Mucosa of descending colon (tissue), 3 donors: ENCODE measurements around the gene NR2E1. TPM values are rescaled to one million over a fixed set of nuclear protein-coding genes. Genes with fewer than 3 reads are reported as not detected.

Experiments used
- ATAC-seq: fragments of 200-7000 bp; cut with Tn5 transposase; one replicate; pipeline ENCODE4 v1.9.1; 2020; ENCODE audit warnings: mild to moderate bottlenecking, moderate library complexity
- DNase-seq, 3 donors: peaks; one replicate each; pipeline ENCODE4 v3.0.0-alpha.2; 2020
- H3K36me3 ChIP-seq: fragments of 200-600 bp; one replicate; pipeline ENCODE4 v1.8.0; 2021; ENCODE audit warnings: low read depth, mild to moderate bottlenecking
- H3K4me1 ChIP-seq: fragments of 200-600 bp; one replicate; pipeline ENCODE4 v1.8.0; 2021; ENCODE audit warnings: low read depth, mild to moderate bottlenecking
- H3K4me3 ChIP-seq: fragments of 200-600 bp; one replicate; pipeline ENCODE4 v1.8.0; 2021; ENCODE audit warnings: mild to moderate bottlenecking
- H3K9me3 ChIP-seq: fragments of 200-600 bp; one replicate; pipeline ENCODE4 v1.8.0; 2021; ENCODE audit warnings: mild to moderate bottlenecking
- CTCF ChIP-seq: fragments of 200-600 bp; IDR thresholded peaks from one replicate; pipeline ENCODE4 v1.8.0; 2022; ENCODE audit warnings: antibody characterized with exemption, mild to moderate bottlenecking
- intact Hi-C, 2 donors: fragments of 100-400 bp; cut with DNase I in 1 of 2; cut with micrococcal nuclease in 1 of 2; formaldehyde crosslinking; loops; one replicate each; pipeline versions ENCODE4 v1.11.0 to v1.11.1; 2022; cut with DNase I, micrococcal nuclease
- total RNA-seq, 3 donors: library from RNA; stranded (reverse); fragmentation: NEBNext Ultra II Directional in 2 of 3; extraction: Animal tissue kit (Norgen Biotek cat#: 25700) in 2 of 3; gene quantifications; one replicate each; pipeline versions ENCODE4 v1.2.1 to v1.2.4, GENCODE V29; 2021 to 2023
- donor health status: DM: no; HTN: no; CAD: no; lungs with moderate emphysema.
- donor health status: DM: no; HTN: no; CAD: no.
- donor health status: DM: no; HTN: yes; CAD: no.

The NR2E1 gene
- total RNA-seq, 3 donors from 2014 or later: not detected

GRCh38 chr6:108118810-108119768 is 46.7 kb upstream of the NR2E1 start:
- no peak for TF ChIP-seq CTCF
- intact Hi-C loops: loop anchor here in 1 of 2 donors (10.0 kb wide), 2 partner anchors 376 to 406 kb away; no protein-coding TSS in a partner anchor
- Histone ChIP-seq H3K9me3 (no peaks in the 10 kb centered on the region), H3K4me1 (peaks cover 39% of the 10 kb centered on the region), H3K36me3 (no peaks in the 10 kb centered on the region), H3K4me3 (no peak overlapping the region)
- ATAC-seq (no peak), DNase-seq (no peak)

GRCh38 chr6:108119769-108120141 is 46.1 kb upstream of the NR2E1 start:
- intact Hi-C loops: loop anchor here in 1 of 2 donors (10.0 kb wide), 2 partner anchors 375 to 405 kb away; no protein-coding TSS in a partner anchor
- H3K4me1 ChIP-seq: peaks cover 32% of the 10 kb centered on the region
- ATAC-seq (no peak), DNase-seq (no peak)
- no peak overlapping the region for H3K4me3 ChIP-seq
- no peaks in the 10 kb centered on the region for H3K9me3 ChIP-seq
- H3K36me3 ChIP-seq: no peaks in the 10 kb centered on the region
- TF ChIP-seq CTCF: no peak

GRCh38 chr6:108120311-108120710 is 45.5 kb upstream of the NR2E1 start:
- no peak overlapping the region for H3K4me3 ChIP-seq
- H3K36me3 ChIP-seq: no peaks in the 10 kb centered on the region
- H3K4me1 ChIP-seq: peaks cover 27% of the 10 kb centered on the region
- ATAC-seq (no peak), DNase-seq (no peak)
- H3K9me3 ChIP-seq: no peaks in the 10 kb centered on the region
- TF ChIP-seq CTCF: no peak
- intact Hi-C loops: no loop called here

- intact Hi-C loops: no loop called here
- no peak for DNase-seq
- Histone ChIP-seq H3K4me3 (no peak overlapping the region), H3K9me3 (no peaks in the 10 kb centered on the region), H3K4me1 (peaks cover 22% of the 10 kb centered on the region), H3K36me3 (no peaks in the 10 kb centered on the region)
- no peak for TF ChIP-seq CTCF
- no peak for ATAC-seq
Measured at GRCh38 chr6:108121612-108122011, 44.2 kb upstream of the NR2E1 start.

GRCh38 chr6:108123481-108123929 is 42.3 kb upstream of the NR2E1 start:
- Histone ChIP-seq H3K4me1 (peaks cover 10% of the 10 kb centered on the region), H3K9me3 (no peaks in the 10 kb centered on the region), H3K4me3 (no peak overlapping the region), H3K36me3 (no peaks in the 10 kb centered on the region)
- ATAC-seq (no peak), DNase-seq (no peak)
- no peak for TF ChIP-seq CTCF
- intact Hi-C loops: no loop called here
